Activated T-cell treated with anti-CD3 and anti-CD28 coated beads for 24 hours (primary cell): ENCODE results near the gene SNRNP35.
"Not testable (repeated sequence)": the region's sequence is repeated elsewhere in the genome, so short reads cannot be mapped to it uniquely, and the experiment has no call there.

Experiments
- DNase-seq: peaks from one replicate; pipeline ENCODE4 v3.0.0-alpha.2; 2020; ENCODE audit warnings: low read depth

Gene SNRNP35

GRCh38 chr12:123489580-123489979 is 31.6 kb downstream of the SNRNP35 start:
- DNase-seq: no peak

GRCh38 chr12:123490089-123490488 is 32.1 kb downstream of the SNRNP35 start:
- DNase-seq: no peak

- no peak for DNase-seq
These were observed 33.1 kb downstream of the SNRNP35 start for GRCh38 chr12:123491056-123491455.

GRCh38 chr12:123491481-123491880 is 33.5 kb downstream of the SNRNP35 start:
- no peak for DNase-seq

GRCh38 chr12:123492339-123493039 is 34.5 kb downstream of the SNRNP35 start:
- not testable (repeated sequence) for DNase-seq

GRCh38 chr12:123494124-123494851 is 36.3 kb downstream of the SNRNP35 start:
- DNase-seq: no peak

GRCh38 chr12:123497065-123497464 is 39.1 kb downstream of the SNRNP35 start:
- no peak for DNase-seq

- DNase-seq: no peak
These were observed 40.3 kb downstream of the SNRNP35 start for GRCh38 chr12:123498126-123498825.

GRCh38 chr12:123499332-123499731 is 41.4 kb downstream of the SNRNP35 start:
- DNase-seq: no peak

GRCh38 chr12:123502163-123502704 is 44.3 kb downstream of the SNRNP35 start:
- no peak for DNase-seq

- no peak for DNase-seq
These were observed 48.3 kb downstream of the SNRNP35 start for GRCh38 chr12:123506059-123506842.

- no peak for DNase-seq
These were observed 48.9 kb downstream of the SNRNP35 start for GRCh38 chr12:123506843-123507236.

GRCh38 chr12:123512838-123513665 is 55.1 kb downstream of the SNRNP35 start:
- no peak for DNase-seq

- DNase-seq: no peak
These were observed 55.9 kb downstream of the SNRNP35 start for GRCh38 chr12:123513805-123514204.

- not testable (repeated sequence) for DNase-seq
These were observed 56.8 kb downstream of the SNRNP35 start for GRCh38 chr12:123514582-123515221.

- DNase-seq: no peak
These were observed 58.4 kb downstream of the SNRNP35 start for GRCh38 chr12:123516216-123516780.
